ENCODE data around the gene DDX56.

The DDX56 gene

DNA sequence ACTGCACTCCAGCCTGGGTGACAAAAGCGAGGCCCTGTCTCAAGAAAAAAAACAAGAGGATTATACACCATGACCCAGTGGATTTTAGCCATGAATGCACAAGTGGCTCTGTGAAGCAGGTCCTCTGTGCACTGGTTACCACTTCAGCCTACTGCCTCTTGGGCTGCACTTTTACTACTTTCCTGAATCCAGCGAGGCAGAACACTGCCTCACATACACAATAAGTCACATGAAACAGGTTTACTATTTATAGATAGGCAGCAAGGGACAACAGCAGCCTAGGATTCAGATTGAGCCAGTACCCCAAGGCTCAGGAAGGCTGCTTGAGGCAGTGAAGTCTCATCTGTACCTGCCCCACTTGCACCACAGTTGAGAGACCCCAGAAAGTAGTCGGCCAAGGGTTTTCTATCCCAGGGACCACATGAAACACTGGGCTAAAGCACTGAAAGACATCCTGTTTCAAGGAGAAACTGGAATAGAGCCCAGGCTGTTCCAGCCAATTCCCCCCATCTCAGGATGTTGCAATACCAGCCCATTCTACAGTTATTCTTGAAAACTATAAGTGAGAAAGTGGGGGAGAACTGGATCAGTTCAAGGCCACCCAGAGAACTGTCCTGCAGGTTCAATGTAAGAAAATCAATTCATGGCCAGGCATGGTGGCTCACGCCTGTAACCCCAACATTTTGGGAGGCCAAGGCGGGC is 22.4 kb upstream of the DDX56 start:
- DNase-seq (ENCODE audit: low read depth in 2 of 2), result no peak

DNA sequence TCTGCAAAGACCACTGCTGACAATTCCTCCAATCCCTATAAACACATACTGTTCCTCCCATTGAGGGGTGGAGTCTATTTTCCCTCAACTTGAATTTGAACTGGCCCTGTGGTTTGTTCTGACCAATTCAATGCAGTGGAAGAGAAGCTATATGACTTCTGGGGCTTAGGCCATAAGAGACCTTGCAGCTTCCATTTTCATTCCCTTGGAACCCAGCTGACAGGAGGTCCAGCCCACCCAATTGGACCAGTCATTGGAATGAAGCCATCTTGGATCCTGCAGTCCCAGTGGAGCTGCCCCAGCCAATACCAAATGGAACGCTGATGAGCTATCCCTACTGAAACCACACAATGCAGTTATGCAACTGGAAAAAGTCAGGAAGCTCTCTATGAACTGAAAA is 17.2 kb upstream of the DDX56 start:
- DNase-seq (ENCODE audit: low read depth in 2 of 2), result no peak

DNA sequence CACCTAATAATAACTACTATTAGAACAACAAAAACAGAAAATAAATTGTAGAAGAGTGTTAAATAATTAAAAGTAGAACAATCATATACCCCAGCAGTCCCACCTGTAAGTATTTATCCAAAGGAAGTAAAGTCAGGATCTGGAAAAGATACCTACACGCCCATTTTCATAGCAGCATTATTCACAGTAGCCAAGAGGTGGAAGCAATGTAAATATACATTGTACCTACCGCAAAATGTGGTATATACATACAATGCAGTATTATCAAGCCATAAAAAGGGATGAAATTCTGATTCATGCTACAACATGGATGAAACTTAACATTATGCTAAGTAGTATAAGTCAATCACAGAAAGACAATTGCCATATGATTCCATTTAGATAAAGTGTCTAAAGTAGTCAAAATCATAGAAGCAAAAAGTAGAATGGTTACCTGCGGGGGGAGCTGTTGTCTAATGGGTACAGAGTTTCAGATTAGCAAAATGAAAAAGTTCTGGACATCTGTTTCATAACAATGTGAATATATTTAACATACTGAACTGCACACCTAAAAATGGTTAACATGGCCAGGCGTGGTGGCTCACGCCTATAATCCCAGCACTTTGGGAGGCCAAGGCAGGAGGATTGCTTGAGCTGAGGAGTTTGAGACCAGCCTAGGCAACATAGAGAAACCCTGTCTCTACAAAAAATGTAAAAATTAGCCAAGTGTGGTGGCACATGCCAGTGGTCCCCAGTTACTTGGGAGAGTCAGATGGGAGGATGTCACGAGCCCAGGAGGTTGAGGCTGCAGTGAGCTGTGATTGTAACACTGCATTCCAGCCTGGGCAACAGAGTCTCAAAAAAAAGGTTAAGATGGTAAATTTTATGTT is 14.4 kb upstream of the DDX56 start:
- peak in 1 of 2 donors; percentile 59 for DNase-seq (ENCODE audit: low read depth in 2 of 2)

DNA sequence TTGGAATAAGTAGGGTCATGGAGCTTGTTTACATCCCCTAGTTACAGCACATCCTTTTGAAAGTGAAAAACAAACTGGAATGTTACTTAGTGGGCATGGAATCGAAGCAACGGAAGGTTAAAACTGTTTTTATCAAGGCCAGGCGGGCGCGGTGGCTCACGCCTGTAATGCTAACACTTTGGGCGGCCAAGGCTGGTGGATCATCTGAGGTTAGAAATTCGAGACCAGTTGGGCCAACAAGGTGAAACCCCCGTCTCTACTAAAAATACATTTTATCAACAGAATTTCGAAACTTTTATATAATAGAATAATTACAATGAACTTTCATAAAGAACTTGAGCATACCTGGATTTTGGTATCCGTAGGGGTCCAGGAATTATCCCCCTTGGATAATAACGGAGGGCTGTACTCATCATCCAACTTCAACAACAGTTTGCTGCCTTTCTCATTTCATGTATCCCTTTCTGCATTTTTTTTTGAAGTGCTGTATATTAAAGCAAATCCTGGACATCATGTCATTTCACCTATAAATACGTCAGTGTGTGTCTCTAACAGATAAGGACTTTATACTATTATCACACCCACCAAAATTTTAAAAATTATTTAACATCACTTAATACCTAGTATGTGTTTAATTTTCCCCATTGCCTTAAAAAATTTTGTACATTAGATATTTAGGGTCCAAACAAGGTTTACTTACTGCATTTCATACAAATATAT is 9.6 kb upstream of the DDX56 start:
- no peak for DNase-seq (ENCODE audit: low read depth in 2 of 2)

DNA sequence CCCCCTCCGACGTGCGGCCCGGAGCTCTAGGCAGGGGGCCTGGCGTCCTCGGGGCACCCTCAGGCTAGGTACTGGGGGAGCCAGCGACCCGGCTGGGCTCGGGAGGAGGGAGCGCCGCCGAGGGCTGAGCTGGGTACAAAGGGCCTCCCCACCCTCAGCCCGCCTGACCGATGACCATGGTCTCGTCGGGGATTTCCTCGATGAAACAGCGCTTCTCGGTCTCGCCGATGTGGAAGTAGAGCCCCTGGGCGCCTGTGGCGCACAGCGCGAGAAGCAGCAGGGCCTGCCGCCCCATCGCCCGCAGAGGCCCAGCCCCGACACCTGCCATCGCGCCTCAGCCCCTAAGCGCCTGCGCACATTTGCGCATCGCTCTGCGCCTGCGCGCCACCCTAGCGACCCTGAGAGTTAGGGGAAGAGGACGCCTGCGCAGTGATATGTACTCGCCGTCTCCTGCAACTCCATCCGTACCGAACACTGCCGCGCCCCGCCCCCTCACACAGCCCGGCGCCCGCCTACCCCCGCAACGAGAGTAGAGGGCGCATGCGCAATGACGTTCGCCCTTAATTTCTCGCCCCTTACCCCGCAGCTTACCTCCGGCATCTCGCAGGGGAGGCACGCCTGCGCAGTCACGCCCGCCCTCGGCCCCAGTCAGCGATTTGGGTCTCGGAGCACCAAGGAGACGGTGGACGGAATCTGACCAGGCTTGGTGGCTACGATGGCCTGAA is 8.3 kb upstream of the DDX56 start, which contains the start of gene TMED4:
TMED4 (minus strand) TSS at position 353 of the 725 bp plus-strand sequence; CDS start at position 328, 25 bp downstream.
- peak; percentile 100 for DNase-seq (ENCODE audit: low read depth in 2 of 2)

DNA sequence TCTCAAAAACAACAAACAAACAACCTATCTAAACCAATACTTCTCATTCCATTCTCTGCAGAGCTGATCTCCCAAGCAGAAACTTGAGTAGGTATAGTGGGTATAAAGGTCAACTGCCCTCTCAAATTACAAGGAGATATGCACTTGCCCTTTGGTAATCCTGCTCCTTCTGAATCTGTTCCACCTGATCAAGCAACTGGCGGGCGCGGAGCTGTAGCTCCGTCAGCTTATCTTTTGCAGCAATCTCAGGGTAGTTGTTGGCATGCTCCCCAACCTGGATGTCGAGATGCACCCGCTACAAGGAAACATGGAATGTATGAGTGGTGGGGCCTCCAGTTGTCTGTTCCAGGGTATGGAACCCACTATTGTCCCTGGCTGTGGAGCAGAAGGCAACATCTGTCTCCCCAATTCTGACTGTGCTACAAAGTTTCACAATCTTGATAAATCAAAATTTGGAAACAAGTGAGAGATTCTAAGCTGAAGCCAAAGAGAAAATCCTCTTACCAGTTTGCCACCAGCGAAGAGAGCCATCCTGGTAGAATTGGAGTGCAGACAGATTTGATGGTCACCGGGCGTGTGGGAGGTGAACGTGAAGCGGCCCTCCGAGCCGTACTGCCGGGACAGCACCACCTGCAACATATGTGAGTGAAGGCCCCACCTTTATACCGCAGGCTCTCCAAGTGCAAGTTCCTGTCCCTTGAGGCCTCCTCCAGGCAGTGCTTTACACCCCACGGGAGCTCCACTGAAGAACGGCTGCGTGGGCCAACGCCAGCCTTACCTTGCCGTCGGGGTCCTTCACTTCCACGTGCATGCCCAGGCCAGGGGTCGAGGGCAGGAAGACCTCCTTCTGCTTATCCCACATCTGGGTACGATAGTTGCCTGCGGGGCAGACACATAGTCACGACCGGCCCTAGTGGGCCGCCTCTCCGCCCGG is 7.5 kb upstream of the DDX56 start:
- peak in 1 of 2 donors; percentile 18 for DNase-seq (ENCODE audit: low read depth in 2 of 2)

DNA sequence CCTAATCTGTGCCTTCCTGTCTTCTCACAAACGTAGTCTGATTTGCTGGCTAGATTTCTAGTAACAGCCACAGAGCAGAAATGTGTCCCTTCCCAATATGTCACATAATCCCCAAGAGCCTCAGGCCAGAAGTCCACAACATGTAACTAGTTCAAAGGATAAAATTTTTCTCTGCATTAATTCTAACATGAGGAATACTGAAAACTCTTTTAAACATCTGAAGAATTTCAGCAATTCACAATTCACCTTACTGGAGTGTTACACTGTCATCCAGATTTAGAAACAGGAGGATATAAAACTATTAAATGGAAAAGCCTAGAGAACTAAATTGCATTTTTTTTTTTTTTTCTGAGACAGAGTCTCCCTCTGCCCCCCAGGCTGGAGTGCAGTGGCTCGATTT is 2.5 kb upstream of the DDX56 start:
- DNase-seq (ENCODE audit: low read depth in 2 of 2), result no peak

DNA sequence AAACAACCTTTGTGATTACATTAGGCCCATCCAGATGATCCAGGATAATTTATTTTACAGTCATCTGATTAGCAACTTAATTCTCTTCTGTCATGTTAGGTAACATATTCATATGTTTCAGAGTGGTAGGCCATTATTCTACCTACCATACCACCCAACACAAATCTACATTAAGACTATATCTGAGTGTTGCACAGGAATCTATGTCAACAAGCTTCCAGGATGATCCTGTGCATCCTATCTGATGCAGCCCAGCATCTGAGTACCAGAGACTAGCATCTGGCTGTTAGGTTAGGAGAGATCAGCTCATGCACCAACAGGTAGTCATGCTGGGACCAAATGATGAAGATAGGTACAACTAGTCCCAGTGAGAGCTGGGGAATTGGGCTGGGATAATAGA is 1.3 kb upstream of the DDX56 start:
- DNase-seq (ENCODE audit: low read depth in 2 of 2), result no peak

DNA sequence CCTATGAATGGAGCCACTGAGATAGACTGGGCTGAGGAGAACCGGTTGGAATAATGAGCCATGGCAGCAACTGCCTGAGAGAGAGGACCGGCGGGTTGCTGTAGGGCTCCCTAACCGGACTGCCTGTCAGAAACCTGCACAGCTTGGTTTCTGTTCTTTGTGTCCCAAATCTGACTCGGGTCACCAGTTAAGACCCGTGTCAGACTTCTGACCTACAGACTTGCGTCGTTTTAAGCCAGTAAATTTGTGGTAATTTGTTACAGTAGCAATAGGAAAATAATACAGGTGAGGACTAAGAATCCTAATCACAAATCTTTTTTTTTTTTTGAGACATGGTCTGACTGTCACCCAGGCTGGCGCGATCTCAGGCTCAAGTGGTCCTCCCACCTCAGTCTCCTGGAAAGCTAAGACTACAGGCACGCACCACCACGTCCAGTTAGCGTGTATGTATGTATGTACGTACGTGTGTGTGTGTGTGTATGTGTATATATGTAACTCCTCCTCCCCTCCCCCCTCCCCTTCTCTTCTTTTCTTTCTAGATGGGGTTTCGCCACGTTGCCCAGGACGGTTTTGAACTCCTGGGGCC is 672 bp upstream of the DDX56 start:
- no peak for DNase-seq (ENCODE audit: low read depth in 2 of 2)

DNA sequence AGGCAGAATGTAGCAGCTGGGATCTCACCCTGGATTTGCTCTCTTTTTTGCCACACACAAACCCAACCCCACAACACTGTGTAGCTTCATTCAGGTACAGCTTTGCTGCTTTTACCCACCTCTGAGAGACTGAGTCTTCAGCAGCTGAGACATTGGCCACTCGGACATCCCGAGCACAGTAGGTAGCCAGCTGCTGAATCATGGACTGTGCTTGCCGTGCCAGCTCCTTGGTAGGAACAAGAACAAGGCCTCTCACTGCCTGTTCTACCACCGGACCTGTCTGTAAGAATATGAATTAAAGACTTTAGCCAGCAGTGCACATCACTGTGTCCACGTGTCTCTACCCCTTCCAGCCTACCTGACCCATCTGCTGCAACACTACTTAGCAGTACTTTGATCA is 937 bp downstream of the DDX56 start:
- DNase-seq (ENCODE audit: low read depth in 2 of 2), result no peak

DNA sequence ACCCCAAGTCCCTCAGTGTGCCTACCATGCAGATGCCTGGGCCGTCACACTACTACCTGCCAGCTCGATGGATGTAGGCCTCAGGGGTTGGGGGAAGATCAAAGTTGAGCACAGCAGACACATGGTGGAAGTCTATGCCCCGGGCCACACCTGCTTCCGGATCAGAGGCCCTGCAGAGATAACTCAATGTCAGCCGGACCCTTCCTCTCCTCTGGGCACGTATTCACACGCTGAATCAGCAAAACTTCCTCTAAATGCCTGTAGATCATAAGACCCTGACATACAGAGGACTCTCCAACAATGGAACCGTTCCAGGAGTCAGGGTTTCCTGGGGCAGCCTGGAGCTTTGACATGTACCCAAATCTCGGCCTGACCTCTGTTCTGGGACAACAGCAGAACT is 3.7 kb downstream of the DDX56 start:
- no peak for DNase-seq (ENCODE audit: low read depth in 2 of 2)

DNA sequence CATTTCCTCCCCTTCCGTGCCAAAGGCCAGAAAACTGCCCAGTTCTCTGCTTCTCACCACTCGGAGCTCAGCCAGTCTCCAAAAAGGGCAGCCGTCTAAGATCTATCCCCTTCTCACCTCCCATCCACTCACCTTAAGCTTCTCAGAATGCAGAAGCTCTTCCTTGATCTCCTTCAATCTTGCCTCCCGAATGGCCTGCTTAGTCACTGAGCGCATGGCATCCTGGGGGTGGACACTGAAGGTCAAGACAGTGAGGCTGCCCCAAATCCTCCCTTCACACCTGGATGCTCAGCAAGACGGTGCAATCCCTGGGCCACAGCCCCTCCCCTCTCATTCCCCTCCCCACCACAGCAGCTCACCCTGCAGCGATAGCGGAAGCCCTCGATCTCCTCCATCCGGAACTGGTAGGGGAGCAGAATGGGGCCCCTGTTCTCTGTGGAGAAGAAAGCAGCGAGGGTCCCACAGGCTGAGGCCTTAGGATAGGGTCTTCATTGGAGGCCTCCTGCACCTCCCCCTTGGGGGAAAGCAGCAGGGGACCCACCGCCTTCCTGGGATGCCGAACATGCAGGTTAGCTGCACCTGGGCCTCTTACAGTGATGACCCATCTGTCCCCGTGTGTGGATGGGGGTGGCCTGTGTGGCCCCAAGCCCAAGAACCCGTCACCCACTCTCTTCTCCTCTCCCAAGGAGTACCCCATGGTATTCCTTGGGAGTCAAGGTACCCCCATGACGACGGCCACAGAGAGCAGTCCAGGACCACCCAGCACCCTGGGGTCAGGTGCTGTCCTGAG is 4.7 kb downstream of the DDX56 start:
- no peak for DNase-seq (ENCODE audit: low read depth in 2 of 2)

DNA sequence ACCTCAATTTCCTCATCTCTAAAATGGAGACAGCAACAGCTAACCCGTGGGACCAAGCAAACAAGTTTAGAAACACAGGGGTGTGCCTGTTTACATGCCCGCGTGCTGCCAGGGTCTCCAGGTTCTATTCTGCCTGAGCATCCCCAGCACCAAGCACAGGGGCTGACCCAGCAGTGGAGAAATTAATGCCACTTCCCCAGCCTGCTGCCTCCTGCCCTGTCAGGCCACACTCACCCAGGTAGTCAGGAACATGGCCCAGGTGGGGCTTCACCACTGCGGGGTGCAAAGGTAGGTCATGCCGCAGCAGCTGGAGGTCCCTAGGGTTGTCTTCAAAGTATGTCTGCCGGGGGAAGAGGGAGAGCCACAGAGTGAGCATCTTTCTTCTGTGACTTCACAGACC is 5.8 kb downstream of the DDX56 start:
- DNase-seq (ENCODE audit: low read depth in 2 of 2), result no peak

DNA sequence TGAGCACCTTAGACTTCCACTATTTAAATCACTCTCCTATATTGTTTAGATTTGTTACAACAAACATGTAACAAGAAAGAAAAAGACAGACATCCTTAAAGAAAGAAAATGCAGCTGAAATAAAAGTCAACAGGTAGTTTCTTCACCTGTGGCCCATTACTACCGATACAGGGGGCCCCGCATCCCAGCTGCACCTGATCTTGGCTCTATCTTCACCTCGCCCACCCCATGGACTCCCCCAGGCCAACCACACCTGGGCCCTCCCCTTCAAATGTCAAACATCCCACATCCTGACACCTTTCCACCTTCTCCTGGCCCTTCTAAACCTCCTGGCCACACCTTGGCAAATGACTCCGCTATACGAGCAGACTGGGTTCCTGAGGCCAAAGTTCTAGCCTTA is 7.0 kb downstream of the DDX56 start:
- DNase-seq (ENCODE audit: low read depth in 2 of 2), result no peak

DNA sequence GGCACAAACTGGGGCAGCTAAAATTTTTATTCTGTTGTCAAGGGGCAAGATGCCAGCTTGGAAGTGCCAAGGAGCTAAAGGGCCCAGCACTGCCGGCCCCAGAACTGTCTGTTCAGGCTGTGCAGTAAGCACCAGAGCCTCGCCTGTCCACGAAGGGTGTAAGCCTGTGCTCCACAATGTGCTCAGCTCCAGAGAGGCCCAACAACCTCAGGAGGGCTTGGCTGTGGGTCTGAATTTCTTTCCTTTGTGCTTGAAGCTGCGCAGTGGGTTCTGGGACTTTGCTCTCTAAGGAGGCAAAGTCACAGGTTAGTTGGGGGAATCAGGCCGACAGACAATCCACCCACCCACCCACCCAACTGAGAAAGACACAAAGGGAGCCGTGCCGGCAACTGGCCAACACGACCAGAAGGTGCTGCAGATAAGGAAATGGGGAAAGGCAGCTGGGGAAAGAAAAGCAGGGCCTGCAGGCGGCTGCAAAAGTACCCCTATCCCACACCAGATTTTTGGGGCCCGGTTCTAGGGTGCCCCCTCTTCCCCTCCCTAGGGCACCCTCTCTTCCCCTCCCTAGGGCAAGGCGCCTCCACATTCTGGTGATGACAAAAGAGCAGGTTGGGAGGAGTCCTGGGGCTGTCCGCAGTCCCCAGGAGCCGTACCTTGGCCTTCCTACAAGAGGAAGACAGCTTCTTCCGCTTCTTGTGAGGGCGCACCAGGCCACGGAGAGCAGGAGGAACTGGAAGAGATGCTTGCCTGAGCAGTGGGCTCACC is 7.7 kb downstream of the DDX56 start:
- no peak for DNase-seq (ENCODE audit: low read depth in 2 of 2)

DNA sequence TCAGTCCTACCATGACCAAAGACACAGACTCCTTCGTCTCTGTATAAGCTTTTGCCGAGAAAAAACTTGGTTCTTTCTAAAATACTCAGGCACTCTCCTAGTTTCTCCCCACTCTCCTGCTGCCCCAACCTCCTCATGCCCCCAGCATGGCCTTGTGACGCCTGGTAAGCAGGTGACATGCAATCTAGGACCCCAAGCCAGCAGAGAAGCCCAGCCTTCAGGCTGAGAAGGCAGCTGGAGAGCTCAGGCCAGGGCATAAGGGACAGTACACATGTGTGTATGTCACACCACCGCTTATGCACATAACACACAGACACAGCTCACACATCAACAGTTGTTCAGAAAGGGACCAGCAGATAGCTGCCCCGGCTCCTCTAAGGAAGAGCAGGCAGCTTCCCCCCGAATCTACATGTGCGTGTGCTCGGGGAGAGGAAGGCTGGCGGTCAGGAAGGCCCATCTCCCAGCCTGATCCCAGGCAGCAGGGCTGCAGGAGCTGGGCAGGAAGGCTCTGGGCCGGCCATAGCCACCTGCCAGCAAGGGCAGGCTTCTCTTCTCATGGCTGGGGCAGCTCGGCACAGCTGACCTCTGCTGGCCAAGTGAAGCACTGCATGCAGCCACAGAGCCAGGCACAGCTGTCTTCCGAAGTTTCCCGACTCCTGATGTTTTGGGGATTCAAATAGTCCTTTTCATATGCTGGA is 8.5 kb downstream of the DDX56 start:
- DNase-seq (ENCODE audit: low read depth in 2 of 2), result peak; percentile 49 to 57

DNA sequence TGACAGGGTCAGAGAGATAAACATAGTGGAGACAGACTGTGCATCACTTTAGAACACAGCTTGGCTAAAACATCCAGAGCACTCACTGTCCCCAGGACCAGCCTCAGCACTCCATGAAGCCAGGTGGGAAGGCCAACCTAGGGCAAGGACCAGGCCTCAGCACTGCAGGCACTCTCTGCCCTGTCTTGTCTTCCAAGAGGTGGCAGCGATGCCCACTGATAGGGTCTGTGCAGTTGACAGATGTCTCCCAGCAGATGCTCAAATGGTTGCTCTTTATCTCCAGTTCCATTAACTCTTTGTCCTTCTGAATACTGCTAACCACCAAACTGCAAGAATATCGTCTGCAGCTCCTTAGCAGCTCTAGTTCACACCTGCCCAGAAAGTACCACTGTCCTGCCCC is 9.1 kb downstream of the DDX56 start:
- DNase-seq (ENCODE audit: low read depth in 2 of 2), result no peak

DNA sequence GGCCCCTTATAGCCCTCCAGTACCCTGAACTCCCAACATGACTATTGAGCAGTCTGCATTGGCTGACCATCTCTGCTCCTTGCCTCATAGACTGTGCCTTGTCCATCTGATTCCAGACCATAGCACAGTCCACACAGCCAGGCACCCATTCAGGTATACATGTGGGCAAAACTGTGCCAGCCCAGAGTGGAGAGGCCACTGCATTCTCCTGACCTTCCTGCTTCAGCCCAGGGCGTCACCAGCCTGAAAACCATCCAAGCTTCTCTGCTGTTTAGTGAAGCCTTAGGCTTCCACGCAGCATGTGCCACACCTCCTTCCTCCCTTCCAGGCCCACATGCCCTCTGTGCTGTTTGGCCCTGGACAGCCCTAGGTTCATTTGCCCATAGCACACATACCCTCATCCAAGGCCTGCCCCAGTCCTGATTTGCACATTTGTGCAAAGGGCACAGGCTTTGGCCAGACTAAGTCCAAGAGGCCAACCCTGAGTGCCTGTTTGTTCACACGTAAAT is 10.5 kb downstream of the DDX56 start:
- DNase-seq (ENCODE audit: low read depth in 2 of 2), result no peak

Measured in stimulated activated CD4-positive, alpha-beta T cell treated with anti-CD3 and anti-CD28 coated beads, Interleukin-1b, Interleukin-23, amount 100 ng/mL, for 4 hours (primary cell).